ENCODE measurements around the gene MAP7. TPM values are rescaled to one million over a fixed set of nuclear protein-coding genes. Genes with fewer than 3 reads are reported as not detected.

Gene MAP7
- polyA plus RNA-seq, 1 donor from 2014 or later = 5.1 TPM

GRCh38 chr6:136567688-136568087 is 17.5 kb upstream of the MAP7 start:
- no peak for TF ChIP-seq EZH2 (IDR thresholded peaks at IDR 0.05; ENCODE audit: borderline replicate concordance, insufficient read depth, low read length, poor library complexity, severe bottlenecking)
- no peak for TF ChIP-seq EP300 (conservative IDR thresholded peaks at IDR 0.05; ENCODE audit: poor library complexity, severe bottlenecking)
- TF ChIP-seq TAF1 (IDR thresholded peaks at IDR 0.05; ENCODE audit: low read depth) = no peak
- no peak for TF ChIP-seq REST (IDR thresholded peaks at IDR 0.05; ENCODE audit: borderline replicate concordance)
- Histone ChIP-seq H3K36me3 (ENCODE audit: insufficient read depth, low read length) (no peaks in the 10 kb centered on the region), H3K9ac (ENCODE audit: low read length) (no peak overlapping the region), H3K4me2 (ENCODE audit: low read length) (no peak overlapping the region), H3F3A (ENCODE audit: insufficient read depth, low read length, poor library complexity, severe bottlenecking) (no peaks in the 10 kb centered on the region), H3K27ac (ENCODE audit: low read length) (no peak overlapping the region), H4K20me1 (ENCODE audit: insufficient read depth) (no peaks in the 10 kb centered on the region), H3K27me3 (ENCODE audit: insufficient read depth, low read depth, low read length) (no peaks in the 10 kb centered on the region), H3K4me3 (ENCODE audit: low read length) (no peak overlapping the region), H3K79me2 (replicated peaks; ENCODE audit: insufficient read depth, low read length) (no peaks in the 10 kb centered on the region), H3K9me3 (ENCODE audit: low read length) (no peaks in the 10 kb centered on the region), H3K9me2 (ENCODE audit: insufficient read depth, low read length) (no peaks in the 10 kb centered on the region), H2AFZ (ENCODE audit: low read depth, low read length) (no peak overlapping the region)

GRCh38 chr6:136566851-136567250 is 16.6 kb upstream of the MAP7 start:
- H3K9ac ChIP-seq (ENCODE audit: low read length) = no peak overlapping the region
- H3K79me2 ChIP-seq (replicated peaks; ENCODE audit: insufficient read depth, low read length) = no peaks in the 10 kb centered on the region

More at GRCh38 chr6:136566851-136567250, 16.6 kb upstream of the MAP7 start:
- H3K36me3 ChIP-seq (ENCODE audit: insufficient read depth, low read length) = no peaks in the 10 kb centered on the region
- no peak overlapping the region for H2AFZ ChIP-seq (ENCODE audit: low read depth, low read length)
- no peaks in the 10 kb centered on the region for H3K9me2 ChIP-seq (ENCODE audit: insufficient read depth, low read length)
- no peaks in the 10 kb centered on the region for H3K27me3 ChIP-seq (ENCODE audit: insufficient read depth, low read depth, low read length)
- H3K4me3 ChIP-seq (ENCODE audit: low read length) = no peak overlapping the region
- H4K20me1 ChIP-seq (ENCODE audit: insufficient read depth) = no peaks in the 10 kb centered on the region
- no peak overlapping the region for H3K27ac ChIP-seq (ENCODE audit: low read length)
- no peaks in the 10 kb centered on the region for H3F3A ChIP-seq (ENCODE audit: insufficient read depth, low read length, poor library complexity, severe bottlenecking)
- no peaks in the 10 kb centered on the region for H3K9me3 ChIP-seq (ENCODE audit: low read length)
- no peak overlapping the region for H3K4me2 ChIP-seq (ENCODE audit: low read length)
- no peak for TF ChIP-seq EZH2 (IDR thresholded peaks at IDR 0.05; ENCODE audit: borderline replicate concordance, insufficient read depth, low read length, poor library complexity, severe bottlenecking)
- no peak for TF ChIP-seq POLR2AphosphoS5 (IDR thresholded peaks at IDR 0.05)
- no peak for TF ChIP-seq SMC3 (conservative IDR thresholded peaks at IDR 0.05; ENCODE audit: poor library complexity)
- TF ChIP-seq RAD21 (conservative IDR thresholded peaks at IDR 0.05) = no peak
- TF ChIP-seq TAF1 (IDR thresholded peaks at IDR 0.05; ENCODE audit: low read depth) = no peak
- no peak for TF ChIP-seq CTCF (IDR thresholded peaks at IDR 0.05; ENCODE audit: poor library complexity, severe bottlenecking)
- TF ChIP-seq MXI1 (conservative IDR thresholded peaks at IDR 0.05; ENCODE audit: poor library complexity, severe bottlenecking) = no peak
- TF ChIP-seq REST (IDR thresholded peaks at IDR 0.05; ENCODE audit: borderline replicate concordance) = no peak
- no peak for TF ChIP-seq EP300 (conservative IDR thresholded peaks at IDR 0.05; ENCODE audit: poor library complexity, severe bottlenecking)

All from neural cell (in vitro differentiated cells).